ENCODE results near the gene RXRA.
A peak's percentile ranks its signal among the peaks of the same experiment; 100 is the strongest.

Gene RXRA

DNA sequence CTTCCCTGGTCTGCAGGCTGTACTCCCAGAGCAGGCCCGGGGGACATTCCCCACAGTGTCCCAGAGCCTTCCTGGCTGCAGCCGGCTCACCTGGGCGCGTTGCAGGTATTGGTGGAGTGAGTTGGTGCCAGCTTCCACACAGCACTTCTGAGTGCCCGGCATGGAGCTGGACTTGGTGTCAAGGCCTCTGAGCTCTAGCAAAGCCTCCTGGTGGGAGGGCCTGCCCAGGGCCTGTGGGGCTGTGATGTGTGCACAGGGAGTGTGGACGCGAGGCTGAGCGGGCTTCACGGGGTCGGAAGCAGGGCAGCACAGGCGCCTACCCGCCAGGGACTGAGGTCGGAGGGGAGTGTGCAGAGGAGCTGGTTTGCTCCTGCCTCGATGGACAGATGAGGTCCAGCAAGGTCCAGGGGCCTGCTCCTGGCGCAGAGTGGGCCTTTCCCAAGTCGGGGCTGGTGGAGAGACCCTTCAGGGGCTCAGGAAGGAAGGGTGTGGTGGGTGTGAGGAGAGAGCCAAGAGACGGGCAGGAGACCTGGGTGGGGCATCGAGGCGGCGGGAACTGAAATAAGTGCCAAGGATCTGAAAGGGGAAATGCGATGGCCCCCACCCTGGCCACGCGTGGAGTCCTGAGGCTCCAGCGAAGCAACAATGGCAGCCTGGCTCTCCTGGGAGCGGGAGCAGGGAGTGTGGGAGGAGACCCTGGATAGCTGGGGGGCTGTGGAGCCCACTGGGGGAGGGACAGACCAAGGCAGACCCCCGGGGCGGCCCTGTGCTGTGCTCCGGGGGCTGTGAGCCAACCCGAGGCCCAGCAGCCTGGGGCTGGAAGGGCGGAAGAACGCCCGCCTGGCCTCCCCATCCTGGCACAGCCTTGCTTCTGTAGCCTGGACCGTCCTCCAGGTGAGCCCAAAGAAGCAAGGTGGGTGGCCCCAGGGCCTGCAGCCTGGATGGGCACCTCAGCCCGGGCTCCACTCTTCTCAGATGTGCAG, 78.4 kb downstream of the RXRA start:
- DNase-seq: no peak

DNA sequence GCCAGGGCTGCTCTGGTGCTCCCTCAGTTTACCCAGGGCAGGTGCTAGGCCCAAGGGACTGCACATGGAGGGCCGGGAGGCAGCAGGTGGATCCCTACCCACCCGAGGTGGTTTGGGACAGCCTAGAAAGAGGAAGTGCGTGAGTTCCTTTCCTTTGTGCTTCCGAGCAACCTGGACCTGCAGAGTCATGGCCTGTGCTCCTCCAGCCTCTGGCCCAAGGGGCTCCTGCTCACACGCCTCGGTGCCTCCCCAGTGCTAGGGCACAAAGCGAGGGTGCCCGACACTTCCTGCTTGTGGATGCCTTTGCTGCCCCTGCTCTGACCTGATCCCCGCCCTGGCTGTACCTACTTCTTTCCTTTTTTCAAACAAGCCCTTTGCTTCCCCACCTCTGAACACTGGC, 79.3 kb downstream of the RXRA start:
- DNase-seq: no peak

DNA sequence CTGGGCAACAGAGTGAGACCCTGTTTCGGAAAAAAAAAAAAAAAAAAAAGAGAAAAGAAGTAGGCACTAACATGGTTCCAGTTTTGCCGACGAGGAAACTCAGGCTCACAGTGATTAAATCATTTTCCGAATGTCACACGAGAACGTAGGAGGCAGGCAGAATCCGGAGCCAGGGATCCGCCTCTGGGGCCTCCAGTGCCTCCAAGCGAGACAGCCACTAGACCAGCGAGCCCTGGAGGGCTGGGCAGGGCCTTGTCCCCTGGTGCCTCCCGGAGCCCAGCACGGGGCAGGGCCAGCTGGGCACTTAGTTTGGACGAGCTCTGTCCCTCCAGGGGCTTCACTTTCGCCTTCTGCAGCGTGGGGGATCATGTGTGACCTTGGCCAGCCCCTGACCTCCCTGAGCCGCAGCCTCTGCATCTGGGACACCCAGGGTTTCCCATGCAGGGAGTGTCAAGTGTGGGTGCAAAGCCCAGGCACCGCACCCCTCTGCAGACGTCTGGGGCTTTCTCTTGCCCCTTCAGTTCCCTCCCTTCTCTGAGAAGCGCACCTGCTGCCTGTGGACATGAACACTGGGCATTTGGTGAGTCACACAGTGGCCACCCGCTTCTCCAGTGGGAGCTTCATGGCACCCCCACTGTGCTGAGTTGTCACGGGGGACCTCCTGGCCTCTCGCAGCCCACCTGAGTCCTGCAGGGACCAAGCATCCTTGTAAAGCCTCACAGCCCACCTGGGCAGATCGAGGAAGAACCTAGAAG, 80.3 kb downstream of the RXRA start:
- no peak for DNase-seq

DNA sequence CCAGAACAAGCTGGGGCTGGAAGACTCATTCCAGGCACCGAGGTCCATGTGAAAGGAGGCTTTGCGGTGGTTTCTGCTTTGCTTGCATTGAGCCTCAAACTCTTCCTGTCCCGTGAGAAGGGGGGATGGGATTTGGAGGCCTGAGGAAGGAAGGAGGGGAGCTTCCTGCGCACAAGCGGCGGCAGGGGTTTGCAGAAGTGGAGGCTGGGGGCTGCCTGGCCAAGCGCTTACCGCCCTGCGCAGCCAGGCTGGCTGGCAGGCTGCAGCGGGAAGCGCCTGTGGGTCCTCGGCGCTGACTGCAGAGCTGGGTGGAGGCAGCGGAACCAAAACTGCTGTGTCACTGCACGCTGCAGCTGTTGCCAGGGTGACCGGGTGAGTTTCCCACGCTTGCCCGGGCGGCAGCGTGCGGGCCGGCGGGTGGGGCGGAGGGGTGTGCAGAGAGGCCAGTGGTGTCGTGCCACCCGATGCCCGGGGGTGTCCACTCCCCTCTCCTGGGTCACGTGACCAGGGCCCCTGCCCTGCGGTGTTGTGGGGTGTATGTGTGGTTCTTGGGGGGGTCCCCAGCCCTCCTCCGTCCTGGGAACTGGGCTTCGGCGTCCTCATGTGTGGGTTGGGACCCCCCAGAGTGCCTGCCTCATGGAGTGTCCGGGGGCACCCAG, 81.0 kb downstream of the RXRA start:
- DNase-seq: no peak

DNA sequence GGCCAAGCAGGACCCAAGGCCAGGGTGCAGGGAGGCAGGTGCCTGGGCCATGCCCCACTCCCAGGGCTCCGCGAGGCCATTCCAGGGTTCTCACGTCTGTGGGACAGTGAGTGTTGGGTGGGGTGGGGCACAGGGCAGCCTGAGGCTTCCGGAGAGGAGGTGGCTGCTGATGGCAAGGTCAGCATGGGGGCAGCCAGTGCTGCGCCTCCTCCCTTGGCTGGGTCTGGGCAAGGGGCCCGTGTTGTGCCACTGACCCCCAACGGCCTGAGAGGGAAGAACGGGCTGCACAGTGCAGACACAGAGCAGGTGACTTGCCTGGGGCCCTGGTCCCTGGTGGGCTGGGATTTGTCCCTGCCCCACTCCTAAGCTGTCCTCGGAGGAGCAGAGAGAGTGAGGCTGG, 82.1 kb downstream of the RXRA start:
- no peak for DNase-seq

DNA sequence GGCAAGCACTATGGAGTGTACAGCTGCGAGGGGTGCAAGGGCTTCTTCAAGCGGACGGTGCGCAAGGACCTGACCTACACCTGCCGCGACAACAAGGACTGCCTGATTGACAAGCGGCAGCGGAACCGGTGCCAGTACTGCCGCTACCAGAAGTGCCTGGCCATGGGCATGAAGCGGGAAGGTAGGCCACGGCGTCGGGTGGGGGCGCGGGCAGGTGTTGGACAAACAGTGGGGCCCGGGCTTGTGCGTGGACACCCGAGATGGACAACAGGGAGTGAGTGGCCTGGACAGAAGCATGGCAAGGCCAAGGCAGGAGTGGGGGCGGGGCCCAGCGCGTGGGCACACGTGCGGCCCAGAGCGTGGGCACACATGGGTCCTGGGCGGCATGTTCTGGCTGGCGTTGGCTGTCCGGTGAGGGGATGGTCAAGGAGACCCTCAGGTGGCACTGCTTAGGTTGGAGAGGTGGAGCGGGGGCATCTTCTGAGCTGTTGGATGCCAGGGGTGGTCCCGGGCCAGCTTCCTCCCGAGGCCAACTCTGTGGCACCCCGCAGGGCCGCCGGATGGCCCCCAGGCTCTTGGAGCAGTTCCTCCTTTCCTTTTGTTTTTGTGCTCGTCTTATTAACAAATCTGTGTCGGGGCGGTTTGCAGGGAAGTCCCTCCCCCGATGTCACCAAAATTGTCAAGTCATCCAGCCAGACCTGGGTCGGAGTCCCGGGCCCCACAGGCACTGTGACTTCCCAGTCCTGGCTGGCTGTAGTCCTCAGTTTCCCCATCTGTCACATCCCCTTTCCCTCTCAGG, 82.9 kb downstream of the RXRA start:
- DNase-seq: no peak

DNA sequence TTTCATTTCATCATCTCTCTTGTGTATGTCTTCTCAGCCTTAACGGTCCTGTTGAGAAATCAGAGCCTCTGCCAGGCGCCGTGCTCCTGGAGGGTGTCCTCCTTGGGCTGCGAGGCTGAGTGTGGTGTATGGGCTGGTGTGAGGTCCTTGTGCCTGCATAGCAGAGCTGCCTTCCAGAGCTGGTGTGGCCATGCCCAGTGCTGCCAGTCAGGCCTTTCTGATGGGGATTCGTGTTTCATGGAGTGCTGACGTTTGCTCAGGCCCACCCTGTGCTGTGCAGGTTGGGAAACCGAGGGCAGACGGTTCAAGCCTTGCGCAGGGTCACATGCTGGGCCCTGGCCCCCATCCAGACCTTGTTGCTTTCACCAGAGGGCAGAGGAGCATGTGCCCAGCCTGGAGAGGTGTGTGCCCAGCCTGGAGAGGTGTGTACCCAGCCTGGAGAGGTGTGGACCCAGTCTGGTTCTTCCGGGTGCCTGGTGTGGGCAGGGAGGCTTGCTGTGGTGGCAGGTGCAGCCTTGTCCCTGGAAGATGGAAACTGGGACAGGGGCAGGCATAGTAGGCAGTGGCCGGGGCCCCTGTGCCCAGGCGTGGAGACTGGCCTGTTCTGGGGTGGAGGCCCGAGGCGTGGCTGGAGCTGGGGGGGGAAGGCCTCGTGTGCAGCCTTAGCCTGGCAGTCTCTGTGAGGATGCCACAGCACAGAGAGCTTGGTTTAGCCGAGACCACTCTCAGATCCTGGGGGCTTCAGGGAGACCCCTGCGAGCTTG, 84.0 kb downstream of the RXRA start:
- DNase-seq: no peak

DNA sequence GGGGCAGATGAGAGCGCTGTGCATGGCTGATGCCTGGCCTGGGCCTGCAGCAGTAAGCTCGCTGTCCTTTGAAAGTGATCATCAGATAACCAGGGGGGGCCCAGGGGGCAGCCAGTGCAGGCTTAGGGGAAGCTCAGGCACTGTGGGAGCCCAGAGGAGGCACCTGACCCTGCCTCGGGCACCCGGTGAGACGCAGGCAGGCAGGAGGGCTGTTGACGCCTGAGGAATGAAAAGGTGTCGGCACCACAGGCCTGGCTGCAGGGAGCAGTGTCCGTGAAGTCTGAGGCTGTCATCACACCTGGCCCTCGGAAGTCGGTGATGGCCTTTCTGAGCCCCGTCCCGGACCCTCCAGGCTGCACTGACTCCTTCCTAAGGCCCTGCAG, 84.6 kb downstream of the RXRA start:
- no peak for DNase-seq

DNA sequence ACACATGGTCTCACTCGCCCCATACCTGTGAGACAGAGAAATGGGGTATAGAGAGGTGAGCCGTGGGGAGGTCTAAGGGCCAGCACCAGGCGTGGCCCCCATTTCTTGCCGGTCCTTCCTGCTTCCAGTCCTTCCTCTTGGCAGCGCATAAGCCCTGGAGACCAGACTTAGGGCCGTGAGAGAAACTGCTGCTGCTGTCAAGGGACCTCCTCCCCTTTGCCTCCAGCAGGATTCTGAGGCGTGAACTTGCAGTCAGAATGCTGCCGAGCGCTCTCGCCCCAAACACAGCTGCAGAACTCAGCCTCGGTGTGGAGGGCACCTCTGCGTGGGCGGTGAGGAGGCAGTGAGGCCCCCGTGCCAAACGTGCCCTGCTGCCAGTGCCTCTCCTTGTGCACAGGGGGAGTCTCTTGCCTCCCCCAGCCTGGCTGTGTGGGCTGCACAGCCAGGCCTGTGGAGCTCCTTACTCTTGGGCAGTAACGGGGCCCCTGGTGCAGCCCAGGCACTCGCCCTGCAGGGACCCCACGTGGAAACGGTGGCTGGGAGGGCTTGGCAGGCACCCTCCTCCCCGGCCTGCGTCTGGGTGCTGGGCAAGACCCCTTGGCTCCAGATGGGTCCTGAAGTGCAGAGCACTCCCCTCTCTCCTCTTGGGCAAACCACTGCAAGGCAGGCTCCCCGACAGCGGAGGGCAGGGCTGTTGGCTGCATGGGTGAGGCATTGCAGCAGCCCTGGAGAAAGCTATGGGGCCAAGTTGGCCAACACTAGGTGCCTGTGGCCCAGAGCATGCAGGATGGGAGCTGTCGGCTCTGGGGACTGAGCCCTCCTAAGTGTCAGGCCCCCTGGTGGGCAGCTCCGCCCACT, 85.4 kb downstream of the RXRA start:
- no peak for DNase-seq

DNA sequence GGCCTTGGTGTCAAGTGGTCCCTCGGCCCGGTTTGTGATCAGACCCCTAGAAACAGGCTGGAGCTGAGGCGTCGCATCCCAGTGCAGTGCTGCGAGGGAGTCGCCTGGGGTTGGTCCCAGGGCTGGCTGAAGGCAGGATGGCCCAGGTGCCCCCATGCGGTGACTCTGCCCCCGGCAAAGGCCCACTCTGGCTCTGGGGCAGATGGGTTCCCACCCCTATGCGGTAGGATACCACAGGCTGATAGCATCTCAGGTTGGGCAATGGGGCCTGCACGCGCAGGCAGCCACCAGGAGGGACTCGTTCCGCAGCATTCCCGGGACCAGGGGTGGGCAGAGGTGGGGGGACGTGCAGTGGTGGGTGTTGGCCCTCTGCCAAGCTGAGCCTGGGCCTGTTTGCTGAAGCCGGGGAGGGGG, 86.0 kb downstream of the RXRA start:
- no peak for DNase-seq

DNA sequence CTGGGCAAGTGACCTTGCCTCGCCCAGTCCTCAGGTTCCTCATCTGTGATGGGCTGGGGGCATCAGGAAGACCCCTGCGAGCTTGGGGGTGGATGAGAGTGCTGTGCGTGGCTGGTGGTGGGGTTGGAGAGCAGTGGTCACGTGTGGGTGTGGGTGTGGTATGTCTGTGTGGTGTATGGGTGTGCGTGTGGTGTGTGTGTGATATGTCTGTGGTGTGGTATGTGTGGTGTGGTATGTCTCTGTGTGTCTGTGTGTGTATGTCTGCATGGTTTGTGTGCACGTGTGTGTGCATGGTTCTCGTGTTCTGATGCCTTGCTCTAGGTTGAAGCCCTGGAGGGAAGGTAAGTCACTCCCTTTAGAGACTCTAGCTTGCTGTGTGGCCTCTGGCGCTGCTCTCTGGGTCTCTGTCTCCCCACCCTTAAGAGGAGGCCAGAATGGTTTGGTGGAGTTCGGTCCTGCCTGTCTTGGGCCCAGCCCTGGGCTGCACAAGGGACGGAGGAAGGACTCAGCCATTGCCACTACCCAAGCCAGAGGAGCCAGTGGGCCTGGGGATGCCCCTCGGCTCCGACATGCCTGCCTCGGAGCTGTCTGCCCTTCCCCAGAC, 87.0 kb downstream of the RXRA start:
- no peak for DNase-seq

DNA sequence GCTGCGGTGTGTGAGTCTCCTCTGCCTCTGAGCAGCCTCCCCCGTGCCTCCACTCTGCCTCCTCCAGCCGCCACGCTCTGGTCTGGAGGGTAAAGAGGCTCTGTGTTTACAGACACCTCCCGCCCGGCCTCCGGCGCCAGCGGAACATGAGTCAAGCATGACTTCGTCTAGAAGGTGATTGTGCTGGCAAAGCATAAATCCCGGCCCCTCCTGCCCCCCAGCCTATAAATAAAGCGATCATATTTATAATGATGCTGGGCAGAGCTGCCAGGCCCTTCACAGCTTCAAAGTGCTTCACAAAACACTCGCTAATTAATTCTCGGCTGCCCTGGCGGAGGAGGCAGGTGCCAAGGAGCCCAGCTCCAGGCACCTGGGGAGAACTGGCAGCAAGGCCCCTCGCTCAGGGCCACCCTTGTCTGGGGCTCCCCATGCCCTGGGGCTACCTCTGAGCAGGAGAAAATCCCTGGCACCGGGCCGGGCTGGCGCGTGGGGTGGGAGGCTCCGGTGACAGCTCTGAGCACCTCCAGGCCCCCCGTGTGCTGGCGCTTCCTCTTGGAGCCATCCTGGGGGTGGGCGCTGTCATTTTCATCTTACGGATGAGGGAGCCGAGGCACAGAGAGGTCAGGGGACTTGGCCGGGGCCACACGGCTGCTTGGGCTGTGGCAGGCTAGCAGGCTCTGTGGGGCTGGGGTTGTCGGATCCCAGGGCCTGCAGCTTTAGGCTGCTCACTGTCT, 87.8 kb downstream of the RXRA start:
- peak; percentile 63 for DNase-seq

DNA sequence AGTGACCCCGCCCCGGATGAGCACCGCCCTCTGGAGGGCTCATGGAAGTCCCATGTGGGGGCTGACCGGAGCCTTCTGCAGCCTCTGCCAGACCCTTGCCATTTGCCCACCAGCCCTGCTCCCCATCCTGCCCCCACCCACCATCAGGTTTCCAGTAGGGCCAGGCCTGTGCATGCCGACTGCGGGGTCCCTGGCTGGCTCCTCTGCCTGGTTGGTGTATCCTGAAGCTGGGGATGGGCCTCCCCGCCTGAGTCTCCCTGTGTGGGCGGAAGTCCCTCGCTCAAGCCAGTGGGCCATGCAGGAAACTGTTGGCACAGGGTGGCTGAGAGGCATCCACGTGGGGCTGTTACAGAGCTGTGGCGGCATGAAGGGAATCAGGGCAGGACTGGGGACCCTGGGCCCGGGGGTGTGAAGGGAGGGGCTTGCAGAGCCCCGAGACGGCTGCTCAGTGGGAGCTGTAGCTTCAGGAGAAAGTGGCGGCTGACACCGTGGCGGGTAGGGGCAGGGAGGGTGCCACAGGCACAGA, 88.7 kb downstream of the RXRA start:
- DNase-seq: no peak

DNA sequence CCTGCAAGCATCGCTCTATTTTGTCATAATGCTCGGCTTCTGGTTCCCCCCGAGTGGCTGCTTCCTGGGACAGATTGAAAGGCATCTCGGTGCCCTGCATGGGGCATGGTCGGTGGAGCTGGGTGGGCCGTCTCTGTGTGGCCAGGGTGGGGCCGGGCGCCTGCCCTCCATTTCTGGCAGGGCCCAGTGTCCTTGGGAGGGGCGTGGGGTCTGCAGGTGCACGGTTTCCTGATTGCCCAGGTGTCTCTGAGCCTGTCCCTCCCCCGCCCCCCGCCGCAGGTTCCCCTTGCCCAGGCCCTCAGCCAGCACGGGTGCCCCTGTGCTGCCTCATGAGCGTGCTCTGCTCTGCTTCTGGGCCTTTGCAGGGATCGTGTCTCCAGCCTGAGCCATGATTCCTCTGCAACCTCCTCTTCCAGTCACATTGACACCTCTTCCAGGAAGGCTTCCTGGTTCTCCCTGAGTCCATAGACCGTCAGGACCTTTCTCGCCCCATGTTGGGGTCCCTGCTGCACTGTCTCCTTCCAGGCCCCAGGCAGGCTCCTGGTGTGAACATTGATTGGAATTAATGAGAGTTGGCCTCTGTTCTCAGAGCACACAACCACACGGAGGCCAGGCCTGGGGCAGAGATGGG, 90.2 kb downstream of the RXRA start:
- no peak for DNase-seq

DNA sequence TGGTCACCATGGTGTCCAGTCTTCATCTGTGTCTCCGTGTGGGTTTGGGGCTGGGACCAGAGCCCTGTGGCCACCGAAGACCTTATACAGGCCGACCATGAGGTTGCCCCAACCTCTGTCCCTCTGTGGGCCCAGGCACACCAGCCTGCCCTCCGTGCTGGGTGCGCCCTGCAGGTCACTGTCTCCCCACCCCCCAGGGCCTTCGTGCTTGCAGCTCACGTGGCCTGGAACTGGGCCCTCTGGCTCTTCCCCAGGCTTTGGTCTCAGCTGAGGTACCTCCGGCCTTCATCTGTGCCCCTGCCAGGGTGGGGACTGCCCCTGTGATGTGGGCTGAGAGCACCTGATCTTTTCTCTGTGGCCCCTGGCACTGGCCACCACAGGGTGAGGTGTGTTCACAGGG, 92.1 kb downstream of the RXRA start:
- no peak for DNase-seq

DNA sequence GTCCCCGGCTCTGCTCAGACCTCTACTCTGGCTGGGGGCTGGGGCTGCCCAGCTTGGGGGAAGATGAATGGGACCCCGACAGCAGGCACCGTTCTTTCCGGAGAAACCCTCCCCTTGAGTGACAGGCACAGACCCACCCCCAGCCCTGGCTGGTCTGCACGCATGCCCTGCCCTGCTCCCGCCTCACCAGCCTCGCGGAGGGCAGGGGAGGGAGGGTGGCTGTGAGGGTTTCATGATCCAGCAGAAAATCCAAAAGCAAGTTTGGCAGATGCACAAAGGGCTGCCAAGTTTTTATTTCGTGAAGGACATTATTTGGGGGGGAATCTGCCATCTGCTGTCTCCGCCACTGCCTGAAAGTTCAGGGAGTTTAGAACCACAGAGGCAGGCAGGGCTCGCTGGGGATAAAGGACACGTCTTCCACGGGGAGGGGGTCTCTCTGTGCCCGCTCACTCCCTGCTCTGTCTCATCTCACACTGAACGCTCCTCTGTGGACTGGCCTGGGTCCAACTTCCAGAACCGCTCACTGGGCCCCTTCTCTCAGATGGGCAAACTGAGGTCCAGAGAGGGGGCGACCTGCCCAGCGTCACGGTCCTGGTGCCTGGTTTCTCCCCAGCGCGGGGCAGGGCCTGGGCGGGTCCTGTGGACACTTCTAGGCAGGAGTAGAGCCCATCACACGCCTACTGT, 92.9 kb downstream of the RXRA start:
- no peak for DNase-seq

DNA sequence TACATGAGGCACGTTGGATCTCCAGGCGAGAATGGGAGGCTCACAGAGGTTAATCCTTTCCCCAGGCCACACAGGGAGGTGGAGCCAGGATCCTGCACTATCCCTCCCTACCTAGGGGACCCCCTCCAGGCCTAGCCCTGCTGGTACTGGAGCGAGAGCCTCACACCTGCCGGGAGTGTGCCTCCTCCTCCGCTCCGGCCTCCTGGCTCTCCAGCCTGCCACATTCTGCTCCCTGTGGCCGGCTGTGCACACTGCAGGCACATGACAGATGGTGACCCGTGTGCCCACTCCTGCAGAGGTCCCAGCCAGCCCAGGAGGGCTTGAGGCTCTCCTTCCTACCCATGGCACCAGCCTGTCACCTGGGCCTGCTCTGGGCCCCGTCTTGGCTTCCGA, 93.4 kb downstream of the RXRA start:
- no peak for DNase-seq

DNA sequence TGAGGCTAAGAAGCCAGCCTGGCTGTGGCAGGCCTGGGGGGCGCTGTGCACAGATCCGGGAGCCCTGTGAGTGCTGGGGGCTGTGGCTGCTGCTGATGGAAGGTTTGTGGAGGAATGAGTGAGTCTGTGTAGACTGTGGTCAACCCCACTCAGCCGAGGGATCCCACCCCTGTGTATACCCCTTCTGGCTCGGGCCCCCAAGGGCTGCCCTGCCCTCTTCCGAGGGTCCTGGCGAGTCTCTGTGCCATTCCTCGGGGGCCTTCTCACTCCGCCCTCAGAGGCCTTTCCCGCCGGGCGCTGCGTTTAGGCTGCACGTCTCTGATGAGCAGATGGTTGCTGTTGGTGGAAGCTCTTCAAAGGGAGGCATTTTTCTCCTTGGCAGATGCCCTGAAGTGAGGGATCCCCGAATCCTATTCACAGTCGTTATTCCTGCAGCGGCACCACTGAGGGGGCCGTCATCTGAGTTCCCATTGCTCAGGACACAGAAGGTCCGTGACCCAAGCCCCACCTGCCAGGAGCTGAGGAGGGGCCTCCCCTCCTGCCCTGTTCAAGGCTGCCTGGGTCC, 94.1 kb downstream of the RXRA start:
- DNase-seq: no peak

Measured in NCI-H187 treated with DMSO at 0.1 percent for 48 hours (cell line).